ENCODE measurements around the gene IGFBP4. TPM values are rescaled to one million over a fixed set of nuclear protein-coding genes. Genes with fewer than 3 reads are reported as not detected.

The IGFBP4 gene
- total RNA-seq, 1 experiment from 2014 or later: 35.7 TPM

DNA sequence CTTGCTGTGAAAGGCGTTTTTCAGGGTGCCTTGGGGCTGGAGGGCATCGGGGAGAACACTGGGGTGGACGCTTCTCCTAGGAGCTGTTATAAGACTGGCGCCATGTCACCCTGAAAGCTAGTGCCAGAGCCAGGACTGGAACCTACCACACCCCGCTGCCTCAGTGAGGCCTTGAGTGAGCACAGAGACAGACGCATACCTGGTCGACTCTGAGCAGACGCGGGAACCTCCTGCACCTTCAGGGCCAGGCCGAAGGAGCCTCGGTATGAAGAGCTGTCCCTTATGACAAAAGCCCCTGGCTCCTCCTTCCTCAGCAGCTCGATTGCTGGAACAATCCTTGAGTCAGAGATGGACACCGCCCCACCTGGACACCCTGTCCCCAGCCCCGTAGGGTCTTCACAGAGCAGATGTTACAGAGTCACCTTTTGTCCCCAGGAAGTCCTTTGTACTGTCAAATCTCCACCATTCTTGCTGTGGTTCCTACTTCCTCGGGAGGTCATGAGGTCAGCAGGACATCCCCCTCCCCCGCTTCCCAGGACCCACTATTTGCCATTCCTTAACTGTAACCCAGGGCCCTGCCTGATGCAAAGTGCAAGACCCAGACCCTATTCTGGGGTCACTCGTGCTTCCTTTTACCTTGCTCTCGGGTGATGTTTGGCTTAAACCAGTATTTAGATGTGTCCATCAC is 41.2 kb downstream of the IGFBP4 start:
- Histone ChIP-seq H3K4me1 (peaks cover 10% of the 10 kb centered on the region; the same call in 1 of the 2 replicates), H3K36me3 (ENCODE audit: control insufficient read depth, insufficient read depth, low read length) (no peaks in the 10 kb centered on the region), H3K4me3 (ENCODE audit: low read depth, low read length) (no peak overlapping the region), H3K9me3 (no peaks in the 10 kb centered on the region), H3K27me3 (replicated peaks; ENCODE audit: control insufficient read depth, insufficient read depth, low read length) (no peaks in the 10 kb centered on the region)
- no peak overlapping the region for H3K27ac Mint-ChIP-seq (ENCODE audit: unreplicated experiment)
- ChIA-PET POLR2A (no interaction called here), CTCF (interaction anchor here (0.7 to 1.1 kb wide), 2 partner anchors 49 to 76 kb away, joined by 5 to 9 read pairs; no protein-coding TSS in a partner anchor)
- no peaks in the 10 kb centered on the region for H3K36me3 Mint-ChIP-seq (ENCODE audit: insufficient read depth, unreplicated experiment)
- no peaks in the 10 kb centered on the region for H3K9me3 Mint-ChIP-seq (ENCODE audit: unreplicated experiment)
- no peaks in the 10 kb centered on the region for H3K27me3 Mint-ChIP-seq (ENCODE audit: insufficient read depth, unreplicated experiment)
- intact Hi-C loops (cut with micrococcal nuclease; ENCODE audit: unreplicated experiment): no loop called here
- H3K4me1 Mint-ChIP-seq (ENCODE audit: low read depth, unreplicated experiment): peaks cover 18% of the 10 kb centered on the region
- H3K4me3 Mint-ChIP-seq (ENCODE audit: unreplicated experiment): no peak overlapping the region
- no peak for DNase-seq
- TF ChIP-seq, protein P1, sequence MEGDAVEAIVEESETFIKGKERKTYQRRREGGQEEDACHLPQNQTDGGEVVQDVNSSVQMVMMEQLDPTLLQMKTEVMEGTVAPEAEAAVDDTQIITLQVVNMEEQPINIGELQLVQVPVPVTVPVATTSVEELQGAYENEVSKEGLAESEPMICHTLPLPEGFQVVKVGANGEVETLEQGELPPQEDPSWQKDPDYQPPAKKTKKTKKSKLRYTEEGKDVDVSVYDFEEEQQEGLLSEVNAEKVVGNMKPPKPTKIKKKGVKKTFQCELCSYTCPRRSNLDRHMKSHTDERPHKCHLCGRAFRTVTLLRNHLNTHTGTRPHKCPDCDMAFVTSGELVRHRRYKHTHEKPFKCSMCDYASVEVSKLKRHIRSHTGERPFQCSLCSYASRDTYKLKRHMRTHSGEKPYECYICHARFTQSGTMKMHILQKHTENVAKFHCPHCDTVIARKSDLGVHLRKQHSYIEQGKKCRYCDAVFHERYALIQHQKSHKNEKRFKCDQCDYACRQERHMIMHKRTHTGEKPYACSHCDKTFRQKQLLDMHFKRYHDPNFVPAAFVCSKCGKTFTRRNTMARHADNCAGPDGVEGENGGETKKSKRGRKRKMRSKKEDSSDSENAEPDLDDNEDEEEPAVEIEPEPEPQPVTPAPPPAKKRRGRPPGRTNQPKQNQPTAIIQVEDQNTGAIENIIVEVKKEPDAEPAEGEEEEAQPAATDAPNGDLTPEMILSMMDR (IDR thresholded peaks at IDR 0.05; ENCODE audit: insufficient read depth in 1 of 2, low read depth in 1 of 2, low read length in 1 of 2, severe bottlenecking in 1 of 2, unreplicated experiment in 1 of 2): no peak
- BruUV-seq (replicated peaks): no TSS peak

GRCh38 chr17:40484973-40485530 is 41.8 kb downstream of the IGFBP4 start:
- CTCF ChIA-PET: interaction anchor here (1.1 kb wide), 1 partner anchor 75 kb away, joined by 5 read pairs; no protein-coding TSS in a partner anchor
- Mint-ChIP-seq H3K4me1 (ENCODE audit: low read depth, unreplicated experiment) (peaks cover 18% of the 10 kb centered on the region), H3K36me3 (ENCODE audit: insufficient read depth, unreplicated experiment) (no peaks in the 10 kb centered on the region), H3K9me3 (ENCODE audit: unreplicated experiment) (no peaks in the 10 kb centered on the region), H3K4me3 (ENCODE audit: unreplicated experiment) (no peak overlapping the region), H3K27ac (ENCODE audit: unreplicated experiment) (no peak overlapping the region), H3K27me3 (ENCODE audit: insufficient read depth, unreplicated experiment) (no peaks in the 10 kb centered on the region)
- H3K27me3 ChIP-seq (replicated peaks; ENCODE audit: control insufficient read depth, insufficient read depth, low read length): no peaks in the 10 kb centered on the region
- DNase-seq: no peak
- TF ChIP-seq, protein P1 (IDR thresholded peaks at IDR 0.05; ENCODE audit: insufficient read depth in 1 of 2, low read depth in 1 of 2, low read length in 1 of 2, severe bottlenecking in 1 of 2, unreplicated experiment in 1 of 2): no peak
- intact Hi-C loops (cut with micrococcal nuclease; ENCODE audit: unreplicated experiment): loop anchor here (5.0 kb wide), 1 partner anchor 77 kb away; no protein-coding TSS in a partner anchor
- POLR2A ChIA-PET: no interaction called here
- no peaks in the 10 kb centered on the region for H3K36me3 ChIP-seq (ENCODE audit: control insufficient read depth, insufficient read depth, low read length)
- H3K9me3 ChIP-seq: no peaks in the 10 kb centered on the region
- H3K4me3 ChIP-seq (ENCODE audit: low read depth, low read length): no peak overlapping the region
- peaks cover 10% of the 10 kb centered on the region; the same call in 1 of the 2 replicates for H3K4me1 ChIP-seq
- no TSS peak for BruUV-seq (replicated peaks)

DNA sequence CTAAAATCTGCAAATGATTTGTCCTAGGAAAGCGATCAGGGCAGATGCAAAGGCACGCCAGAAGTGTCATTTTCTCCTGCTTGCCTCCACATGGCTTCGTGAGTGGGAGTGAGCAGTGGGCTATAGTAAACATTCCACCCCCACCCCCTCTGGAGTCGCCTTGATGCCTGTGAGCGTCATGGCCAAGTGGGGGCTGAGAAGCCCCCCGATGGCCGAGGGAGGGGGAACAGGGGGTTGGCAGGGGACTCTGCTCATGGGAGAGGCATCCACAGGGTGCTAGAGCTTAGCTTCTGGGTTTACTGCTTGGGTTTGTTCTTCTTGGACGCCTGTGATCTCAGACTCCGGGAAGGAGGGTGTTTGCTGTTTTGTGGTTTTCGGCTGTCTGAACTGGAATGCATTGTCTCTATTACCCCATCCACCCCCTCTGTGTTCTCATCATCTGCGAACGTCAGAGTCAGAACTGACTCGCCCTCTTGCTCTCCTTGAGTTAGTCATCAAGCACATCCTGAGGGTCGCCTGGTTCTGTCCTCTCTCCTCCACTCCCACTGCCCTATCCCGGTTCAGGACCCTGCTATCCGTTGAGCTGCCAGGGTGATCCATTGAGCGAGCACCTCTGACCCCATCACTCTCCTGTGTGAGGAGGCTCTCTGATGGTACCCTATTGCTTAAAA is 42.7 kb downstream of the IGFBP4 start:
- Mint-ChIP-seq H3K27me3 (ENCODE audit: insufficient read depth, unreplicated experiment) (no peaks in the 10 kb centered on the region), H3K27ac (ENCODE audit: unreplicated experiment) (no peak overlapping the region), H3K4me3 (ENCODE audit: unreplicated experiment) (no peak overlapping the region), H3K36me3 (ENCODE audit: insufficient read depth, unreplicated experiment) (no peaks in the 10 kb centered on the region), H3K4me1 (ENCODE audit: low read depth, unreplicated experiment) (peaks cover 27% of the 10 kb centered on the region), H3K9me3 (ENCODE audit: unreplicated experiment) (no peaks in the 10 kb centered on the region)
- Histone ChIP-seq H3K36me3 (ENCODE audit: control insufficient read depth, insufficient read depth, low read length) (no peaks in the 10 kb centered on the region), H3K4me1 (peaks cover 10% of the 10 kb centered on the region; the same call in 1 of the 2 replicates), H3K4me3 (ENCODE audit: low read depth, low read length) (no peak overlapping the region), H3K9me3 (no peaks in the 10 kb centered on the region), H3K27me3 (replicated peaks; ENCODE audit: control insufficient read depth, insufficient read depth, low read length) (no peaks in the 10 kb centered on the region)
- TF ChIP-seq, protein P1 (IDR thresholded peaks at IDR 0.05; ENCODE audit: insufficient read depth in 1 of 2, low read depth in 1 of 2, low read length in 1 of 2, severe bottlenecking in 1 of 2, unreplicated experiment in 1 of 2): no peak
- DNase-seq: no peak
- POLR2A ChIA-PET: interaction anchor here (0.6 kb wide), 1 partner anchor 1301 kb away, joined by 4 read pairs; no protein-coding TSS in a partner anchor
- no TSS peak for BruUV-seq (replicated peaks)
- CTCF ChIA-PET: interaction anchor here (0.6 to 0.9 kb wide), 3 partner anchors 9 to 170 kb away, joined by 3 read pairs; no protein-coding TSS in a partner anchor
- intact Hi-C loops (cut with micrococcal nuclease; ENCODE audit: unreplicated experiment): loop anchor here (5.0 kb wide), 1 partner anchor 76 kb away; no protein-coding TSS in a partner anchor
